ENCODE data around the gene CSNK1D.

The CSNK1D gene

DNA sequence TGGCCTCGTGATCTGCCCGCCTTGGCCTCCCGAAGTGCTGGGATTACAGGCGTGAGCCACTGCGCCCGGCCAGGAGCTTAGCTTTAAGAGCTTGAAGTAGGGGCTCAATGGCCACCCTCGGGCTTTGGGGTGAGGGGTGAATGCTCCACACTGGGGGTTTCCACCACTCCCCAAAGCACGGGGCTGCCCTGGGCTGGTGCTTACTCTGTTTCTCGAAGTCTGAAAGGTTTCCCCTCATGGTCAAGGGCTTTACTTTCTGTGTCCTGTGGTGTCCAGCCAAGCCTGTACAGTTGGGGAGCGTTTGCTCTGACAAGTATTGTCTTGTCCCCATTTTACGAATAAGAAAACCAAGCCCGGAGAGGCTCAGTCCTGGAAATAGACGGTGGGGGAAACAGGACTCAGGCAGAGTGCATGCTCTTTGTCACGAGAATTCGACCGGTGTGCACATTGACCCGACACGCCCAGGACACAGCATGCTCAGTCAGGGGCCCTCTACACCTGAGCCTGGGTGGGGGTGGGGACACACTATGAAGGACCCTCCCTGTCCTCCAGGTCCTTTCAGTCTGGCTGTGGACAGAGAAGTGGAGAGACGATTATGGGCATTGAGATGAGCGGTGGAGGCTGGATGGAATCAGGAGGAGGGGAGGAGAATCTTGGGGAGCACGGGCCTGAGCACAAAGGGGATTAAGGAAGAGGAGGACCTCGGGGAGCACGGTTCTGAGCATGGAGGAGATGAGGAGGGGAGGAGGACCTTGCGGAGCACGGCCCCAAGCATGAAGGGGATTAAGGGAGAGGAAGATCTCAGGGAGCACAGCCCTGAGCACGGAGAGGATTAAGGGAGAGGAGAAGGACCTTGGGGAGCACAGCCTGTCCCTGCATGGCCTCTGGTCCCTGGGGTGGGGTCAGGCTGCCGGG is 36.4 kb upstream of the CSNK1D start:
- H3K9ac ChIP-seq (ENCODE audit: low read length): no peak overlapping the region
- H3K4me3 ChIP-seq (ENCODE audit: low read depth, low read length): no peak overlapping the region
- no peaks in the 10 kb centered on the region for H3K36me3 ChIP-seq (ENCODE audit: control insufficient read depth, insufficient read depth, low read length)
- H3K27me3 ChIP-seq (ENCODE audit: control insufficient read depth, insufficient read depth, low read length): no peaks in the 10 kb centered on the region; the same call in 1 of the 2 replicates
- no peaks in the 10 kb centered on the region for H3K9me3 ChIP-seq (ENCODE audit: control insufficient read depth, insufficient read depth, low read depth, low read length)
- H3K4me1 ChIP-seq (ENCODE audit: control insufficient read depth, insufficient read depth, low read length): no peaks in the 10 kb centered on the region
- no peak overlapping the region for H3K27ac ChIP-seq (ENCODE audit: low read depth, low read length)

- no peaks in the 10 kb centered on the region; the same call in 1 of the 2 replicates for H3K27me3 ChIP-seq (ENCODE audit: control insufficient read depth, insufficient read depth, low read length)
- H3K4me1 ChIP-seq (ENCODE audit: control insufficient read depth, insufficient read depth, low read length): peaks cover 2% of the 10 kb centered on the region; the same call in 1 of the 2 replicates
- no peak overlapping the region for H3K4me3 ChIP-seq (ENCODE audit: low read depth, low read length)
- no peak overlapping the region for H3K27ac ChIP-seq (ENCODE audit: low read depth, low read length)
- no peaks in the 10 kb centered on the region for H3K9me3 ChIP-seq (ENCODE audit: control insufficient read depth, insufficient read depth, low read depth, low read length)
- no peaks in the 10 kb centered on the region for H3K36me3 ChIP-seq (ENCODE audit: control insufficient read depth, insufficient read depth, low read length)
- H3K9ac ChIP-seq (ENCODE audit: low read length): no peak overlapping the region
Measured at GRCh38 chr17:82305727-82306300, 32.3 kb upstream of the CSNK1D start.

- Histone ChIP-seq H3K4me3 (ENCODE audit: low read depth, low read length) (no peak overlapping the region), H3K9ac (ENCODE audit: low read length) (no peak overlapping the region), H3K36me3 (ENCODE audit: control insufficient read depth, insufficient read depth, low read length) (no peaks in the 10 kb centered on the region), H3K4me1 (ENCODE audit: control insufficient read depth, insufficient read depth, low read length) (peaks cover 2% of the 10 kb centered on the region; the same call in 1 of the 2 replicates), H3K9me3 (ENCODE audit: control insufficient read depth, insufficient read depth, low read depth, low read length) (no peaks in the 10 kb centered on the region), H3K27ac (ENCODE audit: low read depth, low read length) (no peak overlapping the region), H3K27me3 (ENCODE audit: control insufficient read depth, insufficient read depth, low read length) (no peaks in the 10 kb centered on the region; the same call in 1 of the 2 replicates)
Measured at GRCh38 chr17:82304826-82305726, 31.6 kb upstream of the CSNK1D start.

DNA sequence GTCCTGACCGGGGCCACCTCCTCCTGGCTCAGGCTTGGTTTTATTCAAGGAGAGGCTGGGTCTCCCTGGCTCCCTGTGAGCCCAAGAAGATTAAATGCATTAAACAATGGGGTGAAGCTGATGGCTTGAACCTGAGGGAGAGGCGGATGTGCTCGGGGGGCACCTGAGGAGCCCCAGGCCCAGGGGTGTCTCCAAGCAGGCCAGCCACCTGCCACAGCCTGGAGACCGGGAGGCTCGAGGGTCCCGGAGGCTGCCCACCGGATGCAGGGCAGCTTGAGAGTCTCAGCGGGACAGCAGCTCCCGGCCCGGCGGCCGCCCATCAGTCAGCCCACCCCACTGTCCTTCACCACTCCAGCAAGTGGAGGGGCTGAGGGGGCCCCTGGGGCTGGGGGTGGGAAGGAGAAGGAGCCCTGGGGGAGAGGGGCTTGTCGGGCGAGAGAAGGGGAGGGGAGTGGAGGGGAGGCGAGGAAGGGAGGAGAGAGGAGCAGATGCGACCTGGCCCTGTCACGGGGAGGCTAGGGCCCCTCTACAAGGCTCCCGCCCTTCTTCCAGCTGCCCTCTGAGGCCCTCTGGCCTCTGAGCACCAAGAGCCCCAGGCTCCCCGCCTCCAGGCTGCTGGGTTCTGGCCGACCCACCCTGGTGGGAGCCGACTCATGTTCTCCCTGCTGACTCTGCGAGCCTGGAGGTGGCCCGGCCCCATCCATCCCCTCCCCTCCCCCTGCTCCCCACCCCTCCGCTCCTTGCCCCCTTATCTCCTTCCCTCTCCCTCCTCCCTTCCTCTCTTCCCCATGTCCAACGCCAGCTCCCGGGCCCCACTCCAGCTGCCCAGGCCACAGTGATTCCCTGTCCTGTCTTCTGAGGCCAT is 30.7 kb upstream of the CSNK1D start:
- Histone ChIP-seq H3K9me3 (ENCODE audit: control insufficient read depth, insufficient read depth, low read depth, low read length) (no peaks in the 10 kb centered on the region), H3K27ac (ENCODE audit: low read depth, low read length) (no peak overlapping the region), H3K4me1 (ENCODE audit: control insufficient read depth, insufficient read depth, low read length) (peaks cover 2% of the 10 kb centered on the region; the same call in 1 of the 2 replicates), H3K9ac (ENCODE audit: low read length) (no peak overlapping the region), H3K36me3 (ENCODE audit: control insufficient read depth, insufficient read depth, low read length) (no peaks in the 10 kb centered on the region), H3K27me3 (ENCODE audit: control insufficient read depth, insufficient read depth, low read length) (no peaks in the 10 kb centered on the region; the same call in 1 of the 2 replicates), H3K4me3 (ENCODE audit: low read depth, low read length) (no peak overlapping the region)

DNA sequence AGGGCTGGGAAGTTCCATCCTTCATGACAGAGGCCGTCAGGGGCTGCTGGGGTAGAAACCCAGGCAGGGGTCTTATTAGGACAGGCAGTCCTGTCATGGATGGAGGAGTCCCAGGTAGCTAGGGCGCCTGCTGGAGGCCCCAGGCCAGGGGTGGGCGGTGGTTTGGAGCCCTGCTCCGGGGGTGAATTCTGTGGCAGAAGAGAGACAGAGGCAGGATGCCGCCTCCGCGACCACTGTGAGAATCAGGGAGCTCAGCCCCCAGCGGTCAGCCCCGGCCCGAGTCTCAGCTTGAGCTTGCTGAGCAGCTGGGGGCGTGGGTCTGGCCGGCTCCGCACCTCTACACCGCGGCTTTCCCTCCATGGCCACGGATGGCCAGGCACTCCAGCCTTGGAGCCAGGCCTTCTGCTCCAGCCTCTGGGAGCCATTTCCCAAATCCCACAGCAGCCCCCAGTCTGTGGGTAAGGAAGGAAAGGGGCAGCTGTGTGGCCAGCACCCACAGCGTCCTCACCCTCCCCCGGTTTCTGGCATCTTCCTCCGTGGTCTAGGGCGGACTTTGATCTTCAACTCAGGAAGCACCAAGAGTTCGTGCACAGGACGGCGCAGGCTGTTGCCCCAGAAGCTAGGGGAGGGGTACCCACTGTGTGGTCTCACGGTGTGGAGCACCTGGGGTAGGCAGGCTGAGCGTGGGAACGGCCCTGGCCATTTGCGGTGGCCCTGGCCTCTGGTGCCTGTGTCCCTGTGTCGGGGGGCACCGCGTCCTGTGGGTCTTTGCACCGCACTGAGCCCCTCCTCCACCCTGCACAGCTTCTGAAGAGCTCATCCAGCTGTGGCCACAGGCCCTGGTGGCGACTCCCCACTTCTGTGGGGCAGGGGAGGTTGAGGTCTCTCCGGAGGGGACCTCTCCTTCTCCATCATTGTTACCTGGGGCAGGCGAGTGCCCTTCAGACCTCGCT is 29.8 kb upstream of the CSNK1D start:
- H3K4me1 ChIP-seq (ENCODE audit: control insufficient read depth, insufficient read depth, low read length): peaks cover 2% of the 10 kb centered on the region; the same call in 1 of the 2 replicates
- H3K36me3 ChIP-seq (ENCODE audit: control insufficient read depth, insufficient read depth, low read length): no peaks in the 10 kb centered on the region
- no peak overlapping the region for H3K4me3 ChIP-seq (ENCODE audit: low read depth, low read length)
- H3K9me3 ChIP-seq (ENCODE audit: control insufficient read depth, insufficient read depth, low read depth, low read length): no peaks in the 10 kb centered on the region
- H3K27ac ChIP-seq (ENCODE audit: low read depth, low read length): no peak overlapping the region
- no peaks in the 10 kb centered on the region; the same call in 1 of the 2 replicates for H3K27me3 ChIP-seq (ENCODE audit: control insufficient read depth, insufficient read depth, low read length)
- no peak overlapping the region for H3K9ac ChIP-seq (ENCODE audit: low read length)

DNA sequence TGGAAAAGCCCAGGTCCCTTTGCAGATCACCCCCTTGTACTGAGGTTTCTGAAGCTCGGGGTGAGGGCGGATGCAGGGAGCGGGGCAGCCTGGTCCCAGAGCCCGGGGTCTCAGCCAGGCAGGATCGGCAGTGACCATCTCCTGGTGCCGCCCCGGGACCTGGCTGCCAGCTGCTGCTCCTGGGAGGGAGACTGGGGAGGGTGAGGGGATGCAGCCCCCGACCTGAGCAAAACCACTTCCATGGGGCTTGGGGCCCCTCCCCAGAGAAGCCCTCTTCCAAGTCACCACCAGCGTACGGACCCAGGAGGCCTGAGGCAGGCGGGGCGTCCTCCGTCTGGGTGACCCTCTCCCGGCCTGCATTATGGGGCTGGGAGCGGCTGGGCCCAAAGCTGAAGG is 29.1 kb upstream of the CSNK1D start:
- H3K9me3 ChIP-seq (ENCODE audit: control insufficient read depth, insufficient read depth, low read depth, low read length): no peaks in the 10 kb centered on the region
- peaks cover 2% of the 10 kb centered on the region; the same call in 1 of the 2 replicates for H3K4me1 ChIP-seq (ENCODE audit: control insufficient read depth, insufficient read depth, low read length)
- H3K36me3 ChIP-seq (ENCODE audit: control insufficient read depth, insufficient read depth, low read length): no peaks in the 10 kb centered on the region
- H3K9ac ChIP-seq (ENCODE audit: low read length): no peak overlapping the region
- no peak overlapping the region for H3K27ac ChIP-seq (ENCODE audit: low read depth, low read length)
- peaks cover 6% of the 10 kb centered on the region; the same call in 1 of the 2 replicates for H3K27me3 ChIP-seq (ENCODE audit: control insufficient read depth, insufficient read depth, low read length)
- H3K4me3 ChIP-seq (ENCODE audit: low read depth, low read length): no peak overlapping the region

DNA sequence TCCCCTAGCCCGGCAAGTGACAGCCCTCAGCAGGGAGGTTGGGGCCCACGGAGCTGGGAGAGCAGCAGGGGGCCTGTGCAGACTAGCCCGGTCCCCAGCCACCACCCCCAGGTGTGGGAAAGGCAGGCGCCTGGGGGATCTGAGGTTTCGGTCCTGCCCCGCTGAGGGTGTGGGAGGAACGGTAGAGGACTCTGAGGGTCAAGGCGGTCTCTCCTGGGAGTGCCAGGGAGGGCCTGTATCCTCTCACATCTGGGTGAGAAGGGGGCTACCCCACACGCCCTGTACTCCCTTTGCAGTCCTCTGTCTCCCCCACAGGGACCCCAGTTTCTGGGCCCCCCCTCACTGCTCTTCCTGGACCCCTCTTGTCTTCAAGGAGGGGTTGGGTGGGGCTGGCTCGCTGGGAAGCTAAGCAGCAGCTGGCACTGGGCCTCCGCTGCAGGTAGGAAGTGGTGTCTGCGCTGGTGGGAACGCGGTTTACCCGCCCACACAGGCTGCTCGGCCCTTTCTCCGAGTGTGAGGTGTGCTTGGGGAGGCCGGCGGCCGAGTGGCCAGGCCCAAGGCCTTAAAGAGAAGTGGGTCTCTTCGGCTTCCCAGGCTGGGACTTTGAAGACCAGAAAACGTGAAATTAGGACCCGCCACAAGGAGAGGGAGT is 28.5 kb upstream of the CSNK1D start:
- H3K4me1 ChIP-seq (ENCODE audit: control insufficient read depth, insufficient read depth, low read length): peaks cover 7% of the 10 kb centered on the region; the same call in 1 of the 2 replicates
- H3K9me3 ChIP-seq (ENCODE audit: control insufficient read depth, insufficient read depth, low read depth, low read length): no peaks in the 10 kb centered on the region
- H3K9ac ChIP-seq (ENCODE audit: low read length): no peak overlapping the region
- peaks cover 11% of the 10 kb centered on the region; the same call in 1 of the 2 replicates for H3K27me3 ChIP-seq (ENCODE audit: control insufficient read depth, insufficient read depth, low read length)
- H3K27ac ChIP-seq (ENCODE audit: low read depth, low read length): no peak overlapping the region
- no peak overlapping the region for H3K4me3 ChIP-seq (ENCODE audit: low read depth, low read length)
- no peaks in the 10 kb centered on the region for H3K36me3 ChIP-seq (ENCODE audit: control insufficient read depth, insufficient read depth, low read length)

DNA sequence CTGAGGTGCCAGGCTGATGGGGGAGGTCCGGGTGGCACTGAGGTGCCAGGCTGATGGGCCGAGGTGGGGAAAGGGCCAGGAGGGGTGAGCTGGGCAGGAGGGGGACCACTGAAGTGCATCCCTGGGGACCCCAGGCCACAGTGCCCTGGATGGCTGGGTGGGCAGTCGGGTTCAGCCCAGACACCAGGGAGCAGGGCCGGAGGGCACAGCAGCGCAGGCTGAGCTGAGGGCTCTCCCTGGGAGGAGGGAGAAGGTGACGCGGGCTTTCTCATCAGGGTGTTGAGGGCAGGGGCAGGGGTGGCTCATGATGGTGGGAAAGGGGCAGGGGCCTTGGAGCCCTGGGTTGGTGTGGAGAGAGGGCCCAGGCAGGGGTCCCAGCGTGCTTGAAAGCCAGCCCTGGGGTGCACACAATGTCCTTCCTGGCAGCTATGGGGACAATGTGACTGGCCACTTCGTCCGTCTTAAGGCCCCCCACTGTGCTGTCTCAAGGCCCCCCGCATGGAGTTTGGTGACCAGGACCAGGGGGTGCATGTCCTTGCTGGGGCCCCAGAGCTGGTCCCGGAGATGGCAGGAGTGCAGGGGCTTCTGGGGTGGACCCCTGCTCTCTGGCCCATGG is 27.9 kb upstream of the CSNK1D start:
- H3K9ac ChIP-seq (ENCODE audit: low read length): no peak overlapping the region
- H3K4me3 ChIP-seq (ENCODE audit: low read depth, low read length): no peak overlapping the region

More for the DNA sequence above, 27.9 kb upstream of the CSNK1D start:
- Histone ChIP-seq H3K27me3 (ENCODE audit: control insufficient read depth, insufficient read depth, low read length) (peaks cover 17% of the 10 kb centered on the region; the same call in 1 of the 2 replicates), H3K4me1 (ENCODE audit: control insufficient read depth, insufficient read depth, low read length) (peaks cover 7% of the 10 kb centered on the region; the same call in 1 of the 2 replicates), H3K27ac (ENCODE audit: low read depth, low read length) (no peak overlapping the region), H3K36me3 (ENCODE audit: control insufficient read depth, insufficient read depth, low read length) (no peaks in the 10 kb centered on the region), H3K9me3 (ENCODE audit: control insufficient read depth, insufficient read depth, low read depth, low read length) (no peaks in the 10 kb centered on the region)
